COLO668 (cell line): ENCODE measurements around the gene UACA.

Experiments used
- DNase-seq: peaks from one replicate; lab custom pipeline; 2025; ENCODE audit not compliant: unreplicated experiment; lab: John Stamatoyannopoulos, UW

The UACA gene

GRCh38 chr15:70788114-70789049 lies 25.0 kb upstream of the UACA start:
- DNase-seq, result no peak

DNA sequence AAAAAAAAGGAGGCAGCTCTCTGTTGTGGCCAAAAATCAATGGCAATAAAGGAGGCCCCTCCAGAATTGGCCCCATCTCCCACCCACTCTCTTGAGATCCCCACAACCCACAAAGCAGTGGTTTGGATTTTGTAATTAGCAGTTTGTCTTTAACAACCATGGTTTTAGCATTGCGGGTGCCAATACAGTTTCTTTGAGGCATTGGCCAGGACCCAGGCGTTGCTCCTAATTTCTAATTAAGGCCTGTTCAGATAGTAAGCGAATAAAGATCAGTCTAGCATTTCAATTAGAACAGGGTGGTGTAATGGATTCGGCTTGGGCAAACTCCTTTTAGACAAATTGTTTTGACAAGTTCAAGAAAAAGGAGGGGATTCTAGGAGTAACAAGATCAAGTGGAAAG lies 23.6 kb upstream of the UACA start:
- DNase-seq, result no peak

DNA sequence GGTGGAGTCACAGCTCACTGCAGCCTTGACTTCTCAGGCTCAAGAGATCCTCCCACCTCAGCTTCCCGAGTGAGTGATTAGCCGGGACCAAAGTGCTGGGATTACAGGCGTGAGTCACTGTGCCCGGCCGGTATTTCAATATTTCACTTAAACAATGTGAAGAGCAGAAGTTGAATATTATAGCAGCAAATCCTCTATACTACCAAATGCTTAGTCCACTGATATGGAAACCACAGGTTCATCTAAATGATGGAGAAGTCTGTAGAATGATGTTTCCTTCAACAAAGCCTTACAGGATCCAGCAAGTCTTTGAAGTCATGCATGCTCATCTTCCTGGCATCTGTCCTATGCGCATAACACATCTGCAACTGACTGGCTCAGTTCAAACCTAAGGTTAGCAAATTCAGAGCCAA lies 20.3 kb upstream of the UACA start:
- DNase-seq, result no peak

DNA sequence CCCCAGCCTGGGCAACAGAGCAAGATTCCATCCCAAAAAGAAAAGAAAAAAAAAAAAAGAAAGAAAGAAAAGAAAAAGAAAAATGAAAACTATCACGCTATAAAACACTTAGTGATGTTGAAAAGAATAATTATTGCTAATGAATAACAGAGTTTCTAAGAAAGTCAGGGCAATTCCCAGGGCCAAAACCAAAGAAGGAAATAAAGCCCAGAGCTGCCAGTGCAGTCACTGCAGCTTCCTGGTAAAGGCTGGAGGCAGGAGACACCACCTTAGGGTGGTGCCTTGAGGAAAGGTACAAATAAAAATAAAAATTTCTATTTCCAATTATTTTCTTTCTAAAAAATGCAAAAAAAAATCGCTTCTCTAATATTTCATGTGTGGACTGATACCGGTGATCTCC lies 19.7 kb upstream of the UACA start:
- DNase-seq, result no peak

GRCh38 chr15:70781236-70781635 lies 17.9 kb upstream of the UACA start:
- no peak for DNase-seq

DNA sequence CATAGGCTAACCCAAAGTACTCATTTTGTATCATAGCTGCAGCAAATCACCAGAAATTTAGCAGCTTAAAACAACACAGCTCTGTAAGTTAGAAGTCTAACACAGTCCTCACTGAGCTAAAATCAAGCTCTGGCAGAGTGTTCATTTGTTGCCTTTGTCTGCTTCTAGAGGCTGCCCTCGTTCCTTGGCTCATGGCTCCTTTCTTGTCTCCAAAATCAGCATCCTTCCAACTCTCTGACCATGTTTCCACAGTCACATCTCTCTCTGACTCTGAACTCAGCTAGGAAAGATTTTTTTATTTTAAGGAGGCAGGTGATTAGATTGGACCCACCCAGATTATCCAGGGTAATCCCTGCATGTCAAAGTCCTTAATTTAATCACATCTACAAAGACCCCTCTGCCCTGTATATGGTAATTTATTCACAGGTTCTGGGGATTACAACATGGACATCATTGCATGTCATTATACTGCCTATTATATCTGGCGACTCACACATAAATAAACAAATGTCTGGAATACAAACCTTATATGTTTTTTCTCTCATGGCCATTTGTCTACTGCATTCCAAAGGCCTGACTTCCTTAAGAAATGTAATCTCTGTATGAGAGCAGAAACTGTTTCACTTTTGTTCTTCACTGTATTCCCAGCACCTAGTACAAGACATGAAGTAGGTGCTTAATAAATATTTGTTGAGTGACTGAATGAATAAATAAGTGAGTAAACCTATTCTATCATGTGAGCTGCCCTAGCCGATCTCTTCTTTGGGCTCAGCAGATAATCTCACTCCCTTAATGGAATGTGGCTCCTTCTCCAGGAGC lies 15.1 kb upstream of the UACA start:
- no peak for DNase-seq

DNA sequence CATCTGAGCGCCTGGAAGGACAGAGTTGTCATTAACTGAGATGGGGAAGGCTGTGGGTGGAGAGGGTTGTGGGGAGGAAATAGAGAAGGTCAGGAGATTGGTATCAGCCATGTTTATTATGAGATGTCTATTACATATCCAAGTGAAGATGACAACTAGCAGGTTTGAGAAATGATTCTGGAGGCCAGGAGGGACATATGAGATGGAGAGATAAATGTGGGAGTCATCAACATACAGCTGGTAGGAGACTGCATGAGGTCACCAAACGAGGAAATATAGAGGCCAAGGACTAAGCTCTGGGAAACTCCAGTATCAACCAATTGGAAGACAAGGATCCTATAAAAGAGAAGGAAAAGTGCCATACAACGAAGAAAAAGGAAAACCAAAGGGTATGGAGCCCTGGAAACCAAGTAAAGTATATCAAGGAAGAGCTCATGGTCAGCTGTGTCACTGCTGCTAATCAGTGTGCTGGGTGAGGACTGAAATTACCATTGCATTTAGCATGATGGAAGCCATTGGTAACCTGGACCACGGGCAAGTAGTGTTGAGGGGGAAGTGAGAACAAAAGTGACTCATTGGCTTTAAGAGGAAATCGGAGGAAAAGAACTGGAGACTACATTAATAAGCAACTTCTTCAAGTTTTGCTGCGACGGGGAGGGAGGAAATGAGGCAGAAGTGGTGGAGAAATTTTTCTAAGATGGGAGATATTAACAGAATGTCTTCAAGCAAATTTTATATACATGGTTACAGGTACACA lies 14.0 kb upstream of the UACA start:
- no peak for DNase-seq

DNA sequence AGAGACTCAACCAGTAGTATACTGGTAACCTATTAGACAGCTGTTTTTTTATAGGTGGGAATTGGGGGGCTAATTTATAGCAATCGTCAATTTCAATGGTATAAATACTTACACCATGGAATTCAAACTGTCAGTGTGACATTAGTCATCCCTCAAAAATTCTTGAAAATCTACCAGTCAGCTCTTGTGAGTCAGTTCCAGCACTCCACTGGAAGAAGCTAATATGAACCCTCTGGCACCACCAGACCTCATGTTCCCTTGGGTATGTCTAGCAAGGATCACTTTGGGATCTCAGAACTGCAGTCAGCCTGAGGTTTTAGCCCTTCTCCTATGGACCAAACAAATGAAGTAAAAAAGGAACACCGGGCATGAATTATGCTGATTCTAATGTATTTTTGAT lies 11.8 kb upstream of the UACA start:
- DNase-seq, result no peak

GRCh38 chr15:70772402-70772801 lies 9.0 kb upstream of the UACA start:
- no peak for DNase-seq

- no peak for DNase-seq
Measured at GRCh38 chr15:70770863-70771262, 7.5 kb upstream of the UACA start.

- DNase-seq, result no peak
Measured at GRCh38 chr15:70768257-70768883, 5.0 kb upstream of the UACA start.

- DNase-seq, result no peak
Measured at GRCh38 chr15:70767667-70768066, 4.3 kb upstream of the UACA start.

- no peak for DNase-seq
Measured at GRCh38 chr15:70766597-70766996, 3.2 kb upstream of the UACA start.

DNA sequence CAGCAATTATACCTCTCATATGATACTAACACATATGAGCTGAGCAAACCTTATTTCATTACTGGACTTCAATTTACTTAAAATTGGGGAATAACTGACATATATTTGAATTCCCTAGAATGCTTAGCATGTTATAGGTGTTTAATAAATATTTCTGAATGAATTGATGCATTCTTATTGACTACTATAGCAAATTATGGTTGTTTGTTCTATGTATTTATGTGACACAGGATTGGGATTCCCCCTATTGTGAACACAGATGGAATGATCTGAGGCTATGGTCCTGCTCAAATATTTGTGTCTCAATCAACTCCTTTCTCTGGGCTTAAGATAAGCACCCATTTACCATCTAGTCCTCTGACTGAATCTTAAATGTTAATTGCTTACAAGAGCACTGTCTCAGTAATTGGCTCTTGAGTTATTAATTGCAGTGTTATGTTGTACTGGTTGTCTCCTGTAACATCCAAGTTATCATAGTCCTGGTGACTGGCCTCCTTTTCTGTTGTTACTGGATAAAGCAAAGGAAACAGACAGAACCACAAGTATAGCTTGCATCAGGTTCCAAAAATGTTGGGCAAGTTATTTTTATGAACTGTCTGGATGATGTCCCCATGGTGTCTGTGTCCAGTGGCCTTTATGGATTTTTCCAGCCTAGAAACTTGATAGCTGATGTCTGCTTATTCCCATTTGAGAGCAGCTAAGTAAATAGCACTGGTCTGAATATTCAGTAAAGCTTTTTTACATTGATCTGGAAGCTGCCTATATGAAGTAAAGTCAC lies 2.3 kb upstream of the UACA start:
- DNase-seq, result no peak

DNA sequence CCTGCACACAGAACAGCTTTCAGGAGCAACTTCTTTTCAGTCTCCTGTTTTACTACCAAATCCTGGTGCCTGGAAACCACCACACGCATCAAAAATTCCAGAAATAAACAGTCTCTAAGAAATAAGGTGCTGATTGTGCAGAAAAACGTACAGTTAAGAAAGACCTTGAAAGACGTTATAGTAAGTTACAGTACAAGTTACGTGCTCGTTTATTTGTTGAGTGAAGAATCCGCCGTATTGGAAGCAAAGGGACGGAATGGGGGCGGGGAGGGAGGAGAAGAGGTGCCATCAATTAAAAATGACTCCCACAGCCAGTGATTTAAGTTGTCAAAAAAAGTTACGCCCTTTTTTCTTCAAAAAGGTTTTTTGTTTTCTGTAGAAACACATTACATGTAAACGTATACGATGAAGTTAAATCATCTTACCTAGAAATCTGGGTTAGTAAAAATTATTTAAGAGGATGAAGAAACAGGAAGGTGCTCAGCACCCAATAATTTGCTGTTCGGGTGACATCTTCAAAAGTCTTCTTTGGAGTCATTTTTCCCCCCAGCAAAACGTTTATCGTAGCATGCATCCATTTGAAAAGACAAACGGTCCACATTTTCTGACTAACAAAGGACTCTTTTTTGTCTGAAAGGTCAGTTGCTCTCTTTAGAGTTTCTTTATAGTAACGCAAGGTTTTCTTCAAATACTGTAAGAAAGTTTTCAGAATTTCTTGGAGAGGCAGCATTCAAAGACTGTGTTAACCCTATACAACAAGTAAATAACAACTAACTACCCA lies 782 bp upstream of the UACA start:
- DNase-seq, result no peak

GRCh38 chr15:70762469-70763119 lies 764 bp downstream of the UACA start:
- DNase-seq, result peak; percentile 70

DNA sequence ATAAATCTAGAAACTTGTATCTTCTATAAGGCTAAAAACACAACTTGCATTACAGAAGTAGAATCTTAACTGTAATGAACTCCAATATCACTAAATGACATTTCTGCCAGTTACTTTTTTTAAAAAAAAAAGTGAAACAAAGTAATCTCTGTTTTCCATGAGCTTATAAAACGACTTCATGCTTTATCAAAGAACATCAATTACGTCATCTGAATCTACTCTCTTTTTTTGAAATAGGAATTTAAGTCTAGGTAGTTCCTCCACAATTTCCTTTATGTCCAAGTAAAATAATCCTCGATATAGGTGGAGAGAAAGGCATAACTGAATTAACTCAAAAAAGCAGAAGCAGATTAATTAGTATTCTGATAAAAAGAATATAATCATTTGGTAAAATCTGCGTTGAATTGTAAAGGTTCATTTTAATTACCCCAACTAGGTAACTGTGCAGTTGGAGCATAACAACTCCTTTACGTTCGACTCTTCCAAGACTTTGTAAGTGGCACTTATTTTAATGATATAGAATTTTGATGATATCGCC lies 1.4 kb downstream of the UACA start:
- DNase-seq, result no peak

DNA sequence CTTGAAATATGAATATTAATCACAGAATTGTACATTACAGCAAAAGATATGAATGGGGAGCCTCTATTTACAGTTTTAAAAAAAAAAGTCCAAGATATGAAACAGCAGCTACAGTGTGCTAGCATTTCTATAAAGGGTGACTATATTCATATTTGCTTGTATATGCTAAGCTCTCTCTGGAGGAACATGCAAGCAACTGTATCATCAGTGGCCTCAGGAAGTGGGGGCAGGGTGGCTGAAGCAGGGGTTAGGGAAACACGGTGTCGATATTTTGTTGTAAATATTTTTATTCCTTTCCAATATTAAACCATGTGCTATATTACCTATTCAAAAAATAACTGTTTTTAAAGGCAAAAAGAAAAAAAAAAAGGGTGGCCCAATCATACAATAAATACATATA lies 2.3 kb downstream of the UACA start:
- peak; percentile 17 for DNase-seq
